Measurements from ENCODE around the gene SH3D19. TPM values are rescaled to one million over a fixed set of nuclear protein-coding genes. Genes with fewer than 3 reads are reported as not detected.

Gene SH3D19
- total RNA-seq, 1 donor from 2014 or later, result 86.6 TPM

GRCh38 chr4:151219091-151219490 lies 106.3 kb downstream of the SH3D19 start:
- no peaks in the 10 kb centered on the region for H3K9me3 ChIP-seq
- no peak for TF ChIP-seq CTCF (IDR thresholded peaks at IDR 0.05)
- ATAC-seq (no peak), DNase-seq (no peak)
- H3K27me3 ChIP-seq (ENCODE audit: low read depth), result no peaks in the 10 kb centered on the region
- peaks cover 9% of the 10 kb centered on the region for H3K4me1 ChIP-seq
- no peak overlapping the region for H3K27ac ChIP-seq
- intact Hi-C loops (cut with DNase I), result no loop called here
- H3K4me3 ChIP-seq, result no peak overlapping the region
- H3K36me3 ChIP-seq, result no peaks in the 10 kb centered on the region

GRCh38 chr4:151218343-151218742 lies 107.1 kb downstream of the SH3D19 start:
- intact Hi-C loops (cut with DNase I), result no loop called here
- ATAC-seq (no peak), DNase-seq (no peak)
- Histone ChIP-seq H3K27ac (no peak overlapping the region), H3K9me3 (no peaks in the 10 kb centered on the region), H3K4me3 (no peak overlapping the region), H3K4me1 (peaks cover 9% of the 10 kb centered on the region), H3K36me3 (no peaks in the 10 kb centered on the region), H3K27me3 (ENCODE audit: low read depth) (no peaks in the 10 kb centered on the region)
- TF ChIP-seq CTCF (IDR thresholded peaks at IDR 0.05), result no peak

- ATAC-seq, result no peak
- H3K9me3 ChIP-seq, result no peaks in the 10 kb centered on the region
- H3K4me1 ChIP-seq, result peaks cover 9% of the 10 kb centered on the region
- TF ChIP-seq CTCF (IDR thresholded peaks at IDR 0.05), result no peak
- H3K4me3 ChIP-seq, result no peak overlapping the region
- intact Hi-C loops (cut with DNase I), result no loop called here
- H3K27me3 ChIP-seq (ENCODE audit: low read depth), result no peaks in the 10 kb centered on the region
- no peak overlapping the region for H3K27ac ChIP-seq
- DNase-seq, result no peak
- H3K36me3 ChIP-seq, result peaks cover 5% of the 10 kb centered on the region
Measured at GRCh38 chr4:151217326-151217725, 108.1 kb downstream of the SH3D19 start.

- H3K27ac ChIP-seq, result peak overlapping the region; percentile 53
- no peak for TF ChIP-seq CTCF (IDR thresholded peaks at IDR 0.05)
- intact Hi-C loops (cut with DNase I), result no loop called here
- no peak for DNase-seq
- no peaks in the 10 kb centered on the region for H3K9me3 ChIP-seq
- no peak overlapping the region for H3K4me3 ChIP-seq
- no peaks in the 10 kb centered on the region for H3K27me3 ChIP-seq (ENCODE audit: low read depth)
- peak; percentile 25 to 48 for ATAC-seq
- H3K36me3 ChIP-seq, result peaks cover 5% of the 10 kb centered on the region
- peaks cover 9% of the 10 kb centered on the region for H3K4me1 ChIP-seq
Measured at GRCh38 chr4:151215295-151215694, 110.1 kb downstream of the SH3D19 start.

GRCh38 chr4:151207868-151208267 lies 117.5 kb downstream of the SH3D19 start:
- DNase-seq (no peak), ATAC-seq (no peak)
- H3K27ac ChIP-seq, result no peak overlapping the region
- no peak overlapping the region for H3K4me3 ChIP-seq
- H3K4me1 ChIP-seq, result peaks cover 37% of the 10 kb centered on the region
- intact Hi-C loops (cut with DNase I), result no loop called here
- H3K9me3 ChIP-seq, result no peaks in the 10 kb centered on the region
- H3K27me3 ChIP-seq (ENCODE audit: low read depth), result no peaks in the 10 kb centered on the region
- no peak for TF ChIP-seq CTCF (IDR thresholded peaks at IDR 0.05)
- peaks cover 8% of the 10 kb centered on the region for H3K36me3 ChIP-seq

- peaks cover 7% of the 10 kb centered on the region for H3K36me3 ChIP-seq
- H3K9me3 ChIP-seq, result no peaks in the 10 kb centered on the region
- TF ChIP-seq CTCF (IDR thresholded peaks at IDR 0.05), result no peak
- H3K4me1 ChIP-seq, result peaks cover 44% of the 10 kb centered on the region
- no peak for ATAC-seq
- no peak overlapping the region for H3K4me3 ChIP-seq
- H3K27me3 ChIP-seq (ENCODE audit: low read depth), result no peaks in the 10 kb centered on the region
- H3K27ac ChIP-seq, result no peak overlapping the region
- intact Hi-C loops (cut with DNase I), result no loop called here
- DNase-seq, result no peak
Measured at GRCh38 chr4:151207186-151207585, 118.2 kb downstream of the SH3D19 start.
